Trophoblast cell (in vitro differentiated cells and primary cell): ENCODE results near the gene RABEP1.

ENCODE experiments used
- DNase-seq, 2 donors: peaks; one replicate each; pipeline ENCODE4 v3.0.0-alpha.2; 2016
- H2AFZ ChIP-seq: 2 replicates; pipeline ENCODE4 v1.6.1; 2013; ENCODE audit warnings: low read length, moderate library complexity, mild to moderate bottlenecking; ENCODE audit not compliant: insufficient read depth, poor library complexity
- H2AK5ac ChIP-seq: 2 replicates; pipeline ENCODE4 v1.6.1; 2013; ENCODE audit warnings: mild to moderate bottlenecking, low read length
- H2BK120ac ChIP-seq: 2 replicates; pipeline ENCODE4 v1.6.1; 2013; ENCODE audit warnings: low read length, mild to moderate bottlenecking, moderate library complexity; ENCODE audit not compliant: insufficient read depth, poor library complexity
- H2BK12ac ChIP-seq: 2 replicates; pipeline ENCODE4 v1.6.1; 2013; ENCODE audit warnings: mild to moderate bottlenecking, low read length, moderate library complexity
- H2BK5ac ChIP-seq: 2 replicates; pipeline ENCODE4 v1.6.1; 2013; ENCODE audit warnings: low read length, low read depth, moderate library complexity, mild to moderate bottlenecking; ENCODE audit not compliant: poor library complexity
- H3K14ac ChIP-seq: 2 replicates; pipeline ENCODE4 v1.6.1; 2013; ENCODE audit warnings: mild to moderate bottlenecking, low read length
- H3K18ac ChIP-seq: 2 replicates; pipeline ENCODE4 v1.6.1; 2013; ENCODE audit warnings: mild to moderate bottlenecking, low read length
- H3K23ac ChIP-seq: 2 replicates; pipeline ENCODE4 v1.6.1; 2013; ENCODE audit warnings: low read length
- H3K27ac ChIP-seq: 2 replicates; pipeline ENCODE4 v1.5.1; 2013; ENCODE audit warnings: low read depth, mild to moderate bottlenecking, inconsistent platforms, low read length, moderate library complexity
- H3K27me3 ChIP-seq: 2 replicates; pipeline ENCODE4 v1.6.1; 2013; ENCODE audit warnings: inconsistent platforms, mild to moderate bottlenecking, low read length, moderate library complexity; ENCODE audit not compliant: insufficient read depth
- H3K36me3 ChIP-seq, 2 experiments: 1 replicate in 1 of 2; 2 replicates in 1 of 2; pipeline ENCODE4 v1.6.1; 2013; ENCODE audit warnings: low read length in 2 of 2, mild to moderate bottlenecking in 2 of 2, moderate library complexity in 1 of 2; ENCODE audit not compliant: insufficient read depth in 2 of 2, control insufficient read depth in 1 of 2
- H3K4ac ChIP-seq: 2 replicates; pipeline ENCODE4 v1.6.1; 2013; ENCODE audit warnings: low read depth, mild to moderate bottlenecking, low read length, moderate library complexity
- H3K4me1 ChIP-seq, 2 experiments: 1 replicate in 1 of 2; 2 replicates in 1 of 2; pipeline ENCODE4 v1.6.1; 2013; ENCODE audit warnings: low read length in 2 of 2, mild to moderate bottlenecking in 2 of 2, moderate library complexity in 1 of 2; ENCODE audit not compliant: insufficient read depth in 2 of 2, control insufficient read depth in 1 of 2
- H3K4me2 ChIP-seq: 2 replicates; pipeline ENCODE4 v1.6.1; 2013; ENCODE audit warnings: inconsistent platforms, mild to moderate bottlenecking, low read length, moderate library complexity
- H3K4me3 ChIP-seq: 2 replicates; pipeline ENCODE4 v1.5.1; 2013; ENCODE audit warnings: mild to moderate bottlenecking, low read depth, low read length, inconsistent platforms
- H3K79me1 ChIP-seq: one replicate; pipeline ENCODE4 v1.6.1; 2013; ENCODE audit warnings: low read length
- H3K79me2 ChIP-seq: 2 replicates; pipeline ENCODE4 v1.6.1; 2013; ENCODE audit warnings: low read length, mild to moderate bottlenecking; ENCODE audit not compliant: control insufficient read depth, insufficient read depth, poor library complexity
- H3K9ac ChIP-seq: 2 replicates; pipeline ENCODE4 v1.6.1; 2013; ENCODE audit warnings: mild to moderate bottlenecking, low read length
- H3K9me3 ChIP-seq: 2 replicates; pipeline ENCODE4 v1.6.1; 2013; ENCODE audit warnings: low read depth, mild to moderate bottlenecking, control low read depth, inconsistent platforms, low read length; ENCODE audit not compliant: insufficient read depth
- H4K12ac ChIP-seq: 2 replicates; pipeline ENCODE4 v1.6.1; 2013; ENCODE audit warnings: low read depth, mild to moderate bottlenecking, low read length, moderate library complexity
- H4K8ac ChIP-seq: 2 replicates; pipeline ENCODE4 v1.6.1; 2013; ENCODE audit warnings: low read depth, mild to moderate bottlenecking, low read length, moderate library complexity
- H4K91ac ChIP-seq: one replicate; pipeline ENCODE4 v1.6.1; 2013; ENCODE audit warnings: low read depth, mild to moderate bottlenecking, low read length, moderate library complexity
- WGBS: extraction: QIAGEN DNeasy Blood & Tissue Kit; methylation state at CpG from one replicate; pipeline ENCODE4 v1.1.7; 2013; ENCODE audit warnings: missing lambda C conversion rate; ENCODE audit not compliant: insufficient read length, insufficient coverage; ENCODE audit errors: extremely low coverage; 5-methylcytosine and 5-hydroxymethylcytosine counted together

Gene RABEP1

GRCh38 chr17:5354886-5355415 is 72.9 kb downstream of the RABEP1 start:
- Histone ChIP-seq H3K27ac (no peak overlapping the region), H3K79me1 (no peaks in the 10 kb centered on the region), H2AK5ac (no peak overlapping the region), H4K8ac (no peak overlapping the region), H3K9ac (no peak overlapping the region), H3K4me3 (no peak overlapping the region), H3K23ac (no peak overlapping the region), H3K79me2 (no peaks in the 10 kb centered on the region), H2BK5ac (no peak overlapping the region), H3K14ac (no peak overlapping the region), H3K4me2 (no peak overlapping the region), H2BK120ac (no peak overlapping the region), H4K91ac (no peak overlapping the region), H3K36me3 (peaks cover 14 to 21% of the 10 kb centered on the region in 2 experiments), H3K4ac (no peak overlapping the region), H3K18ac (no peak overlapping the region), H2AFZ (no peak overlapping the region), H3K9me3 (no peaks in the 10 kb centered on the region), H4K12ac (no peak overlapping the region), H3K27me3 (no peaks in the 10 kb centered on the region), H2BK12ac (no peak overlapping the region), H3K4me1 (no peaks in the 10 kb centered on the region)
- no CpG with 5 or more reads among the region's 2 CpGs for WGBS
- no peak for DNase-seq

- no CpG with 5 or more reads among the region's 3 CpGs for WGBS
- H4K12ac ChIP-seq = no peak overlapping the region
- DNase-seq = no peak
- no peaks in the 10 kb centered on the region for H3K9me3 ChIP-seq
- H3K4ac ChIP-seq = no peak overlapping the region
- no peak overlapping the region for H2BK12ac ChIP-seq
- H4K8ac ChIP-seq = no peak overlapping the region
- no peak overlapping the region for H3K23ac ChIP-seq
- no peak overlapping the region for H2BK120ac ChIP-seq
- no peak overlapping the region for H3K27ac ChIP-seq
- no peaks in the 10 kb centered on the region for H3K79me1 ChIP-seq
- no peak overlapping the region for H3K4me3 ChIP-seq
- no peak overlapping the region for H2AK5ac ChIP-seq
- H3K36me3 ChIP-seq = peaks cover 14 to 20% of the 10 kb centered on the region in 2 experiments
- H3K4me1 ChIP-seq = no peaks in the 10 kb centered on the region
- H3K27me3 ChIP-seq = no peaks in the 10 kb centered on the region
- H4K91ac ChIP-seq = no peak overlapping the region
- no peak overlapping the region for H2BK5ac ChIP-seq
- H3K79me2 ChIP-seq = no peaks in the 10 kb centered on the region
- H3K14ac ChIP-seq = no peak overlapping the region
- H3K4me2 ChIP-seq = no peak overlapping the region
- no peak overlapping the region for H3K18ac ChIP-seq
- H2AFZ ChIP-seq = no peak overlapping the region
- H3K9ac ChIP-seq = no peak overlapping the region
Measured at GRCh38 chr17:5355421-5356129, 73.5 kb downstream of the RABEP1 start.

GRCh38 chr17:5361426-5361825 is 79.3 kb downstream of the RABEP1 start:
- H4K8ac ChIP-seq = no peak overlapping the region
- H4K91ac ChIP-seq = no peak overlapping the region
- H3K79me2 ChIP-seq = no peaks in the 10 kb centered on the region
- no peak overlapping the region for H3K9ac ChIP-seq
- no peak overlapping the region for H2BK12ac ChIP-seq
- H3K9me3 ChIP-seq = no peaks in the 10 kb centered on the region
- no peak overlapping the region for H3K27ac ChIP-seq
- H4K12ac ChIP-seq = no peak overlapping the region
- H3K4me2 ChIP-seq = no peak overlapping the region
- no peak overlapping the region for H3K18ac ChIP-seq
- H2AFZ ChIP-seq = no peak overlapping the region
- peaks cover 15 to 25% of the 10 kb centered on the region in 2 experiments for H3K36me3 ChIP-seq
- DNase-seq = no peak
- no peak overlapping the region for H3K23ac ChIP-seq
- no peak overlapping the region for H2BK120ac ChIP-seq
- no peaks in the 10 kb centered on the region for H3K79me1 ChIP-seq
- H3K14ac ChIP-seq = no peak overlapping the region
- no peaks in the 10 kb centered on the region for H3K27me3 ChIP-seq
- no peak overlapping the region for H2AK5ac ChIP-seq
- WGBS = no CpG with 5 or more reads among the region's 9 CpGs
- no peak overlapping the region for H3K4me3 ChIP-seq
- no peaks in the 10 kb centered on the region for H3K4me1 ChIP-seq
- H3K4ac ChIP-seq = no peak overlapping the region
- no peak overlapping the region for H2BK5ac ChIP-seq

- Histone ChIP-seq H4K12ac (no peak overlapping the region), H3K23ac (no peak overlapping the region), H3K36me3 (peaks cover 18 to 26% of the 10 kb centered on the region in 2 experiments), H3K79me2 (no peaks in the 10 kb centered on the region), H4K8ac (no peak overlapping the region), H2BK12ac (no peak overlapping the region), H2AK5ac (no peak overlapping the region), H2BK120ac (no peak overlapping the region), H3K4me2 (no peak overlapping the region), H3K27ac (no peak overlapping the region), H3K4me3 (no peak overlapping the region), H3K79me1 (no peaks in the 10 kb centered on the region), H4K91ac (no peak overlapping the region), H2AFZ (no peak overlapping the region), H3K9ac (no peak overlapping the region), H3K18ac (no peak overlapping the region), H3K27me3 (no peaks in the 10 kb centered on the region), H3K14ac (no peak overlapping the region), H3K4me1 (no peaks in the 10 kb centered on the region), H3K4ac (no peak overlapping the region), H3K9me3 (no peaks in the 10 kb centered on the region), H2BK5ac (no peak overlapping the region)
- no CpG with 5 or more reads among the region's 7 CpGs for WGBS
- peak in 1 of 2 donors; percentile 45 for DNase-seq
Measured at GRCh38 chr17:5362162-5362811, 80.2 kb downstream of the RABEP1 start.
